ENCODE results near the gene GPR157.

The GPR157 gene

GRCh38 chr1:9079988-9080704, 48.8 kb downstream of the GPR157 start:
- no peak for DNase-seq (ENCODE audit: insufficient read length, low spot score)
- FAIRE-seq = peak; percentile 90
- TF ChIP-seq POLR2AphosphoS5 (IDR thresholded peaks at IDR 0.05; ENCODE audit: low read depth, low read length) (peak; percentile 8; the same call in 1 of the 2 replicates), POU2F2 (IDR thresholded peaks at IDR 0.05; ENCODE audit: low read depth, low read length) (peak; percentile 98), TAF1 (IDR thresholded peaks at IDR 0.05; ENCODE audit: low read depth, low read length) (0 out of 2 replicates have a peak, but pooled peaks have one; percentile 22), POLR2A (IDR thresholded peaks at IDR 0.05; ENCODE audit: low read depth, low read length) (no peak), SPI1 (IDR thresholded peaks at IDR 0.05; ENCODE audit: low read depth, low read length) (0 out of 2 replicates have a peak, but pooled peaks have one; percentile 42), PAX5 (IDR thresholded peaks at IDR 0.05; ENCODE audit: insufficient read depth, low read length, severe bottlenecking) (no peak)

GRCh38 chr1:9078752-9079500, 50.0 kb downstream of the GPR157 start:
- DNase-seq (ENCODE audit: insufficient read length, low spot score) = no peak
- no peak for FAIRE-seq
- TF ChIP-seq TAF1 (IDR thresholded peaks at IDR 0.05; ENCODE audit: low read depth, low read length) (no peak), SPI1 (IDR thresholded peaks at IDR 0.05; ENCODE audit: low read depth, low read length) (peak; percentile 42; the same call in 1 of the 2 replicates)

- DNase-seq (ENCODE audit: insufficient read length, low spot score) (no peak), FAIRE-seq (peak; percentile 82)
- TF ChIP-seq POLR2AphosphoS5 (IDR thresholded peaks at IDR 0.05; ENCODE audit: low read depth, low read length) (no peak), TAF1 (IDR thresholded peaks at IDR 0.05; ENCODE audit: low read depth, low read length) (no peak), POU2F2 (IDR thresholded peaks at IDR 0.05; ENCODE audit: low read depth, low read length) (peak; percentile 94), SPI1 (IDR thresholded peaks at IDR 0.05; ENCODE audit: low read depth, low read length) (peak; percentile 14; the same call in 1 of the 2 replicates), POLR2A (IDR thresholded peaks at IDR 0.05; ENCODE audit: low read depth, low read length) (no peak), PAX5 (IDR thresholded peaks at IDR 0.05; ENCODE audit: insufficient read depth, low read length, severe bottlenecking) (no peak)
These were observed 50.7 kb downstream of the GPR157 start for GRCh38 chr1:9078015-9078751.

GRCh38 chr1:9075022-9075421, 53.9 kb downstream of the GPR157 start:
- TF ChIP-seq SPI1 (IDR thresholded peaks at IDR 0.05; ENCODE audit: low read depth, low read length) (peak; percentile 69), POU2F2 (IDR thresholded peaks at IDR 0.05; ENCODE audit: low read depth, low read length) (no peak)
- DNase-seq (ENCODE audit: insufficient read length, low spot score) = no peak
- peak; percentile 76 for FAIRE-seq

- TF ChIP-seq POU2F2 (IDR thresholded peaks at IDR 0.05; ENCODE audit: low read depth, low read length) (no peak), POLR2A (IDR thresholded peaks at IDR 0.05; ENCODE audit: low read depth, low read length) (no peak), SPI1 (IDR thresholded peaks at IDR 0.05; ENCODE audit: low read depth, low read length) (no peak), PAX5 (IDR thresholded peaks at IDR 0.05; ENCODE audit: insufficient read depth, low read length, severe bottlenecking) (no peak), POLR2AphosphoS5 (IDR thresholded peaks at IDR 0.05; ENCODE audit: low read depth, low read length) (no peak), TAF1 (IDR thresholded peaks at IDR 0.05; ENCODE audit: low read depth, low read length) (no peak)
- FAIRE-seq (no peak), DNase-seq (ENCODE audit: insufficient read length, low spot score) (no peak)
These were observed 55.8 kb downstream of the GPR157 start for GRCh38 chr1:9073143-9073542.

- TF ChIP-seq TAF1 (IDR thresholded peaks at IDR 0.05; ENCODE audit: low read depth, low read length) (no peak), POLR2AphosphoS5 (IDR thresholded peaks at IDR 0.05; ENCODE audit: low read depth, low read length) (no peak), POU2F2 (IDR thresholded peaks at IDR 0.05; ENCODE audit: low read depth, low read length) (no peak), PAX5 (IDR thresholded peaks at IDR 0.05; ENCODE audit: insufficient read depth, low read length, severe bottlenecking) (no peak), SPI1 (IDR thresholded peaks at IDR 0.05; ENCODE audit: low read depth, low read length) (no peak), POLR2A (IDR thresholded peaks at IDR 0.05; ENCODE audit: low read depth, low read length) (no peak)
- DNase-seq (ENCODE audit: insufficient read length, low spot score) (no peak), FAIRE-seq (no peak)
These were observed 57.2 kb downstream of the GPR157 start for GRCh38 chr1:9071554-9072235.

- FAIRE-seq = no peak
- DNase-seq (ENCODE audit: insufficient read length, low spot score) = no peak
- TF ChIP-seq SPI1 (IDR thresholded peaks at IDR 0.05; ENCODE audit: low read depth, low read length) (no peak), POLR2A (IDR thresholded peaks at IDR 0.05; ENCODE audit: low read depth, low read length) (no peak), POU2F2 (IDR thresholded peaks at IDR 0.05; ENCODE audit: low read depth, low read length) (no peak), POLR2AphosphoS5 (IDR thresholded peaks at IDR 0.05; ENCODE audit: low read depth, low read length) (no peak), PAX5 (IDR thresholded peaks at IDR 0.05; ENCODE audit: insufficient read depth, low read length, severe bottlenecking) (no peak), TAF1 (IDR thresholded peaks at IDR 0.05; ENCODE audit: low read depth, low read length) (no peak)
These were observed 58.4 kb downstream of the GPR157 start for GRCh38 chr1:9070486-9070885.

GRCh38 chr1:9069326-9070100, 59.4 kb downstream of the GPR157 start, which contains the start of gene SLC2A5:
SLC2A5 (minus strand) TSS chr1:9069635; CDS start chr1:9069536, 99 bp downstream.
- FAIRE-seq (peak; percentile 92), DNase-seq (ENCODE audit: insufficient read length, low spot score) (peak; percentile 66)
- TF ChIP-seq POLR2AphosphoS5 (IDR thresholded peaks at IDR 0.05; ENCODE audit: low read depth, low read length) = peak; percentile 93
- peak; percentile 69; the same call in 1 of the 2 replicates for TF ChIP-seq TAF1 (IDR thresholded peaks at IDR 0.05; ENCODE audit: low read depth, low read length)
- no peak for TF ChIP-seq PAX5 (IDR thresholded peaks at IDR 0.05; ENCODE audit: insufficient read depth, low read length, severe bottlenecking)
- peak; percentile 92 for TF ChIP-seq POLR2A (IDR thresholded peaks at IDR 0.05; ENCODE audit: low read depth, low read length)
- TF ChIP-seq SPI1 (IDR thresholded peaks at IDR 0.05; ENCODE audit: low read depth, low read length) = peak; percentile 100
- TF ChIP-seq POU2F2 (IDR thresholded peaks at IDR 0.05; ENCODE audit: low read depth, low read length) = no peak
